Stomach (tissue), 9 donors: Measurements from ENCODE around the gene MAP3K14. TPM values are rescaled to one million over a fixed set of nuclear protein-coding genes. Genes with fewer than 3 reads are reported as not detected.

Experiments
- DNase-seq, 2 donors: peaks; one replicate each; pipeline versions ENCODE4 v3.0.0 to v3.0.0-alpha.2; 2013 to 2019
- H3K27ac ChIP-seq, 5 donors: fragments of 200-600 bp in 4 of 5; sonication (generic) in 4 of 5; one replicate each; pipeline ENCODE4 v1.5.1; 2013 to 2019; ENCODE audit warnings: mild to moderate bottlenecking in 1 of 5, moderate library complexity in 1 of 5
- H3K27me3 ChIP-seq, 3 donors: fragments of 200-600 bp; sonication (generic); one replicate each; pipeline ENCODE4 v1.5.1; 2017 to 2019; ENCODE audit warnings: mixed run types in 1 of 3
- H3K36me3 ChIP-seq, 4 donors: fragments of 200-600 bp; sonication (generic); 1 replicate in 3 of 4; 2 replicates in 1 of 4; pipeline ENCODE4 v1.5.1; 2016 to 2019
- H3K4me1 ChIP-seq, 4 donors: fragments of 200-600 bp; sonication (generic); one replicate each; pipeline ENCODE4 v1.5.1; 2016 to 2019
- H3K4me3 ChIP-seq, 4 donors: fragments of 200-600 bp; sonication (generic) in 3 of 4; one replicate each; pipeline ENCODE4 v1.5.1; 2016 to 2019; ENCODE audit warnings: mild to moderate bottlenecking in 1 of 4
- H3K9me3 ChIP-seq, 4 donors: fragments of 200-600 bp; sonication (generic); one replicate each; pipeline ENCODE4 v1.5.1; 2016 to 2019
- EP300 ChIP-seq: sonication (generic); formaldehyde crosslinking; IDR thresholded peaks from one replicate; pipeline ENCODE4 v1.6.1; 2017; ENCODE audit warnings: antibody characterized with exemption
- POLR2A ChIP-seq, 4 donors: fragments of 450-650 bp; IDR thresholded peaks; one replicate each; pipeline ENCODE4 v1.6.1; 2016; ENCODE audit warnings: antibody characterized with exemption in 4 of 4, control low read depth in 2 of 4, mild to moderate bottlenecking in 1 of 4, moderate library complexity in 1 of 4
- POLR2AphosphoS5 ChIP-seq, 3 donors: sonication (generic); formaldehyde crosslinking; IDR thresholded peaks; one replicate each; pipeline ENCODE4 v1.6.1; 2016; ENCODE audit warnings: antibody characterized with exemption in 3 of 3
- WGBS, 5 donors: extraction: QIAGEN DNeasy Blood & Tissue Kit in 3 of 5; methylation state at CpG; one replicate each; pipeline versions ENCODE4 v1.1.5 to v1.1.7; 2013 to 2018; 5-methylcytosine and 5-hydroxymethylcytosine counted together
- intact Hi-C: fragments of 100-400 bp; cut with DNase I; formaldehyde crosslinking; loops from one replicate; pipeline ENCODE4 v1.15.1; 2023; ENCODE audit warnings: low total_unique reads
- polyA plus RNA-seq, 3 donors: library from polyadenylated mRNA; stranded (reverse); fragments of 200-250 nt; gene quantifications; one replicate each; pipeline ENCODE4 v1.2.3, GENCODE V29; 2013
- total RNA-seq, 5 donors: library from RNA; depleted of rRNA; stranded (reverse); fragments of >200 nt; gene quantifications; one replicate each; pipeline versions ENCODE4 v1.1.0 to v1.2.3, GENCODE V29; 2014 to 2016
- TF ChIP-seq, protein P1 (sequence below), 7 experiments: fragments of 450-650 bp in 4 of 7; fragments of 200-600 bp in 3 of 7; sonication (generic) in 3 of 7; IDR thresholded peaks; one replicate each; pipeline ENCODE4 v1.5.1; 2016 to 2019; ENCODE audit warnings: antibody characterized with exemption in 7 of 7, control low read depth in 2 of 7, mild to moderate bottlenecking in 1 of 7
- donor health status: healthy with polysubstance abuse.
- donor health status: Bipolar disorder and iron deficiency.
- donor health status: healthy.

The MAP3K14 gene
- total and polyA plus RNA-seq, 8 donors, result 1.2 to 17.7 (median 8.1) TPM

GRCh38 chr17:45307290-45308015 lies 9.4 kb downstream of the MAP3K14 start:
- intact Hi-C loops, result no loop called here
- TF ChIP-seq POLR2AphosphoS5 (IDR thresholded peaks at IDR 0.05) (peak; percentile 18 to 70 (median 49)), EP300 (no peak), POLR2A (IDR thresholded peaks at IDR 0.05) (no peak)
- TF ChIP-seq, protein P1, sequence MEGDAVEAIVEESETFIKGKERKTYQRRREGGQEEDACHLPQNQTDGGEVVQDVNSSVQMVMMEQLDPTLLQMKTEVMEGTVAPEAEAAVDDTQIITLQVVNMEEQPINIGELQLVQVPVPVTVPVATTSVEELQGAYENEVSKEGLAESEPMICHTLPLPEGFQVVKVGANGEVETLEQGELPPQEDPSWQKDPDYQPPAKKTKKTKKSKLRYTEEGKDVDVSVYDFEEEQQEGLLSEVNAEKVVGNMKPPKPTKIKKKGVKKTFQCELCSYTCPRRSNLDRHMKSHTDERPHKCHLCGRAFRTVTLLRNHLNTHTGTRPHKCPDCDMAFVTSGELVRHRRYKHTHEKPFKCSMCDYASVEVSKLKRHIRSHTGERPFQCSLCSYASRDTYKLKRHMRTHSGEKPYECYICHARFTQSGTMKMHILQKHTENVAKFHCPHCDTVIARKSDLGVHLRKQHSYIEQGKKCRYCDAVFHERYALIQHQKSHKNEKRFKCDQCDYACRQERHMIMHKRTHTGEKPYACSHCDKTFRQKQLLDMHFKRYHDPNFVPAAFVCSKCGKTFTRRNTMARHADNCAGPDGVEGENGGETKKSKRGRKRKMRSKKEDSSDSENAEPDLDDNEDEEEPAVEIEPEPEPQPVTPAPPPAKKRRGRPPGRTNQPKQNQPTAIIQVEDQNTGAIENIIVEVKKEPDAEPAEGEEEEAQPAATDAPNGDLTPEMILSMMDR (IDR thresholded peaks at IDR 0.05), result no peak
- H3K4me3 ChIP-seq, result peak overlapping the region in 1 of 4 donors; percentile 5
- H3K27me3 ChIP-seq, result no peaks in the 10 kb centered on the region
- peak in 1 of 2 donors; percentile 65 for DNase-seq
- H3K27ac ChIP-seq, result peak overlapping the region; percentile 69 to 98 (median 96)
- peaks cover 81 to 99% (median 92%) of the 10 kb centered on the region in 4 donors for H3K4me1 ChIP-seq
- no peaks in the 10 kb centered on the region for H3K9me3 ChIP-seq
- 21 to 34% (median 28%) methylated on average over 9 of the region's 9 CpGs for WGBS, 5 donors
- H3K36me3 ChIP-seq, result no peaks in the 10 kb centered on the region

DNA sequence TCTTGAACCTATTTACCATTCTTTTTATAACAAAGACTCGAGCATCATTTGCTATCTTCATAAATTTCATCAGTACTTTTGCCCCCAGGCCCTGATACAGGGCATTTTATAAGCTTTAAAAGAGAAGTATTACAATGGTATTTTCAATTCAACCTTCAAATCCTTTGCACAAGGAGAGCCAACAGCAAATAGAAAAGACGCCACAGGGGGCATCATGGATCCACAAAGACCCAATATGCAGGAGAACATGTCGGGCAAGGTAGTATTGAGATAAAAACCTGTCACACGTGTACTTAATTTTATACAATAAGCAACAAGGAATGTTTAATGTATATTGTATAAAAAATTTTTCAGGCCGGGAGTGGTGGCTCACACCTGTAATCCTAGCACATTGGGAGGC lies 10.2 kb downstream of the MAP3K14 start:
- WGBS, 5 donors, result 63 to 74% (median 66%) methylated on average over 5 of the region's 5 CpGs
- DNase-seq, result no peak
- intact Hi-C loops, result no loop called here

DNA sequence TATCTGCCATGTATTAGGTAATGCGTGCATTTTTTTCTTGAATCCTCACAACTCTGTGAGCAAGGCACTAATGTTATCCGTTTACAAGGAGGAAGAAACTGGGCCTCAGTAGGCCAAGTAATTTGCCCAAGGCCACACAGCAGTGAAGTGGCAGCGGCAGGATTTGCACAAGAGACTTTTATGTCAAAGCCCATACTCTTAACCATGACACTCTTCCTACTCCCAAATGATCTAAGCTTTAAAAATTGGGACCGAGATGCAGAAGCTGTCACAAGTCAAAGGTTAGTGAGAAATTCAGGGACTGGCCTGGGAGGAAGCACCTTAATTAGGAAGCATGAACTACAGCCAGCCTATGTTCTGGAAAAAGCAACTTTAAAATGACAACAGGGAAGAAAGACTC lies 10.7 kb downstream of the MAP3K14 start:
- H3K4me1 ChIP-seq, result peaks cover 74 to 98% (median 87%) of the 10 kb centered on the region in 4 donors

More for the DNA sequence above, 10.2 kb downstream of the MAP3K14 start:
- Histone ChIP-seq H3K27ac (peak overlapping the region in 4 of 5 donors; percentile 96 to 98 (median 96)), H3K4me1 (peaks cover 79 to 99% (median 90%) of the 10 kb centered on the region in 4 donors), H3K4me3 (no peak overlapping the region), H3K36me3 (no peaks in the 10 kb centered on the region), H3K9me3 (no peaks in the 10 kb centered on the region), H3K27me3 (no peaks in the 10 kb centered on the region)
- TF ChIP-seq EP300 (no peak), POLR2A (IDR thresholded peaks at IDR 0.05) (no peak), POLR2AphosphoS5 (IDR thresholded peaks at IDR 0.05) (no peak)
- TF ChIP-seq, protein P1 (IDR thresholded peaks at IDR 0.05), result no peak

GRCh38 chr17:45305530-45306087 lies 11.2 kb downstream of the MAP3K14 start:
- TF ChIP-seq, protein P1 (IDR thresholded peaks at IDR 0.05), result no peak
- no peak for TF ChIP-seq POLR2AphosphoS5 (IDR thresholded peaks at IDR 0.05)
- no peak for TF ChIP-seq EP300
- TF ChIP-seq POLR2A (IDR thresholded peaks at IDR 0.05), result no peak
- H3K4me1 ChIP-seq, result peaks cover 73 to 98% (median 87%) of the 10 kb centered on the region in 4 donors

More for the DNA sequence above, 10.7 kb downstream of the MAP3K14 start:
- TF ChIP-seq POLR2AphosphoS5 (IDR thresholded peaks at IDR 0.05), result no peak
- TF ChIP-seq EP300, result no peak
- no peak for TF ChIP-seq POLR2A (IDR thresholded peaks at IDR 0.05)
- TF ChIP-seq, protein P1 (IDR thresholded peaks at IDR 0.05), result no peak
- whole genome bisulfite sequencing, 5 donors, result 44 to 82% (median 60%) methylated on average over 4 of the region's 4 CpGs
- Histone ChIP-seq H3K9me3 (no peaks in the 10 kb centered on the region), H3K27me3 (no peaks in the 10 kb centered on the region), H3K36me3 (no peaks in the 10 kb centered on the region), H3K27ac (peak overlapping the region in 4 of 5 donors; percentile 96 to 98 (median 96)), H3K4me3 (no peak overlapping the region)
- intact Hi-C loops, result no loop called here
- DNase-seq, result no peak

More at GRCh38 chr17:45305530-45306087, 11.2 kb downstream of the MAP3K14 start:
- intact Hi-C loops, result no loop called here
- WGBS, 5 donors, result 68 to 82% (median 77%) methylated on average over 3 of the region's 3 CpGs
- DNase-seq, result no peak
- H3K36me3 ChIP-seq, result no peaks in the 10 kb centered on the region
- peak overlapping the region in 4 of 5 donors; percentile 96 to 98 (median 96) for H3K27ac ChIP-seq
- no peaks in the 10 kb centered on the region for H3K9me3 ChIP-seq
- no peaks in the 10 kb centered on the region for H3K27me3 ChIP-seq
- no peak overlapping the region for H3K4me3 ChIP-seq
